ENCODE measurements around the gene PGAP2.

Gene PGAP2

GRCh38 chr11:3817181-3817800 lies 8.9 kb downstream of the PGAP2 start:
- DNase-seq (ENCODE audit: low read depth in 1 of 2, low spot score in 1 of 2), result no peak
- Histone ChIP-seq H3K27ac (replicated peaks) (no peak overlapping the region), H3K27me3 (ENCODE audit: insufficient read depth, poor library complexity, severe bottlenecking) (no peaks in the 10 kb centered on the region), H3K4me3 (replicated peaks; ENCODE audit: insufficient read depth, low read length) (no peak overlapping the region)
- TF ChIP-seq GABPA (IDR thresholded peaks at IDR 0.05; ENCODE audit: low read depth), result no peak
- TF ChIP-seq SPI1 (IDR thresholded peaks at IDR 0.05; ENCODE audit: borderline replicate concordance, low read depth), result peak; percentile 33; the same call in 1 of the 2 replicates

DNA sequence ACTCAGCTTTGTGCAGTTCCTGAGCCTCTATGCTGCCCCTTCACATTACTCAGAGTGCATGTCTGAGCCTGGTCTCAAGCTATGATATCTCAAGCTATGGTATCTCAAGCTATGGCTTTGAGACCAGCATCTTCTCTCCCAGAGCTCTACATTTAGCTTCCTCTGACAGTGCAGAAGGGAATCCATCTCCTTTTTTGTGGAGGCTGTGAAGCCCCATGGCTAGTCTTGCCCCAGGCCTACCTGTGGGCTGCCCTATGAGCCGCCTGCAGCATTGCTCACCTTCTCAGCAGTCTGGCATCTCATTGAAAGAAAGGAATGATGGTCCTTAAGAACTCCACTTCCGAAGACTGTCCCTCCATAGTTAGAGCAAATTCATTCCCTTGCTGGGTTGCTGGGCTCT lies 12.6 kb downstream of the PGAP2 start:
- DNase-seq (ENCODE audit: low read depth in 1 of 2, low spot score in 1 of 2), result no peak
- Histone ChIP-seq H3K27me3 (ENCODE audit: insufficient read depth, poor library complexity, severe bottlenecking) (no peaks in the 10 kb centered on the region), H3K27ac (replicated peaks) (no peak overlapping the region), H3K4me3 (replicated peaks; ENCODE audit: insufficient read depth, low read length) (no peak overlapping the region)
- TF ChIP-seq GABPA (IDR thresholded peaks at IDR 0.05; ENCODE audit: low read depth), result no peak
- no peak for TF ChIP-seq CTCF (IDR thresholded peaks at IDR 0.05; ENCODE audit: insufficient read depth, low read length)
- no peak for TF ChIP-seq SPI1 (IDR thresholded peaks at IDR 0.05; ENCODE audit: borderline replicate concordance, low read depth)

- TF ChIP-seq SPI1 (IDR thresholded peaks at IDR 0.05; ENCODE audit: borderline replicate concordance, low read depth), result no peak
- no peak for TF ChIP-seq CTCF (IDR thresholded peaks at IDR 0.05; ENCODE audit: insufficient read depth, low read length)
- no peak for TF ChIP-seq GABPA (IDR thresholded peaks at IDR 0.05; ENCODE audit: low read depth)
- H3K27me3 ChIP-seq (ENCODE audit: insufficient read depth, poor library complexity, severe bottlenecking), result no peaks in the 10 kb centered on the region
- no peak overlapping the region for H3K27ac ChIP-seq (replicated peaks)
- no peak overlapping the region for H3K4me3 ChIP-seq (replicated peaks; ENCODE audit: insufficient read depth, low read length)
- no peak for DNase-seq (ENCODE audit: low read depth in 1 of 2, low spot score in 1 of 2)
Observed at GRCh38 chr11:3822312-3822711, 14.0 kb downstream of the PGAP2 start.

DNA sequence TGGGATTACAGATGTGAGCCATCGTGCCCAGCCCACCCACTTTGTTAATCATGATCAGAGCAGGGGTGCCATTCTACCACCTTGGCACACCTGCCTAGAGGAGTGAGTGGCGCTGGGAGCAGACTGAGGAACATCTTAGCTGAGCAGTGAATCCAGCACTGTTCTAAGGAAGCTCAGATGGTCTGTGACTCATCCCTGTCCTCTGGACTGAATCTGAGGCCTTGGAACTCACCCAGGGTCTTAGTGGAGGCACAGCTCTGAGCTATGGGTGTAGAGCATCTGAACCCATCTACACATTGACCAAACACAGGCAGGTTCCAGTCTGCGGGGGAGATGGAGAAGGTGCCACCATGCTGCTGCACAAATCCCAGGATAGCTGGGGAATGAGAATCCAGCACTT lies 14.9 kb downstream of the PGAP2 start:
- DNase-seq (ENCODE audit: low read depth in 1 of 2, low spot score in 1 of 2), result no peak
- Histone ChIP-seq H3K4me3 (replicated peaks; ENCODE audit: insufficient read depth, low read length) (no peak overlapping the region), H3K27ac (replicated peaks) (no peak overlapping the region), H3K27me3 (ENCODE audit: insufficient read depth, poor library complexity, severe bottlenecking) (no peaks in the 10 kb centered on the region)
- no peak for TF ChIP-seq REST (IDR thresholded peaks at IDR 0.05; ENCODE audit: insufficient replicate concordance, low read depth)
- TF ChIP-seq CTCF (IDR thresholded peaks at IDR 0.05; ENCODE audit: insufficient read depth, low read length), result no peak
- no peak for TF ChIP-seq POLR2AphosphoS5 (IDR thresholded peaks at IDR 0.05; ENCODE audit: low read depth)
- TF ChIP-seq SPI1 (IDR thresholded peaks at IDR 0.05; ENCODE audit: borderline replicate concordance, low read depth), result no peak
- no peak for TF ChIP-seq GABPA (IDR thresholded peaks at IDR 0.05; ENCODE audit: low read depth)

DNA sequence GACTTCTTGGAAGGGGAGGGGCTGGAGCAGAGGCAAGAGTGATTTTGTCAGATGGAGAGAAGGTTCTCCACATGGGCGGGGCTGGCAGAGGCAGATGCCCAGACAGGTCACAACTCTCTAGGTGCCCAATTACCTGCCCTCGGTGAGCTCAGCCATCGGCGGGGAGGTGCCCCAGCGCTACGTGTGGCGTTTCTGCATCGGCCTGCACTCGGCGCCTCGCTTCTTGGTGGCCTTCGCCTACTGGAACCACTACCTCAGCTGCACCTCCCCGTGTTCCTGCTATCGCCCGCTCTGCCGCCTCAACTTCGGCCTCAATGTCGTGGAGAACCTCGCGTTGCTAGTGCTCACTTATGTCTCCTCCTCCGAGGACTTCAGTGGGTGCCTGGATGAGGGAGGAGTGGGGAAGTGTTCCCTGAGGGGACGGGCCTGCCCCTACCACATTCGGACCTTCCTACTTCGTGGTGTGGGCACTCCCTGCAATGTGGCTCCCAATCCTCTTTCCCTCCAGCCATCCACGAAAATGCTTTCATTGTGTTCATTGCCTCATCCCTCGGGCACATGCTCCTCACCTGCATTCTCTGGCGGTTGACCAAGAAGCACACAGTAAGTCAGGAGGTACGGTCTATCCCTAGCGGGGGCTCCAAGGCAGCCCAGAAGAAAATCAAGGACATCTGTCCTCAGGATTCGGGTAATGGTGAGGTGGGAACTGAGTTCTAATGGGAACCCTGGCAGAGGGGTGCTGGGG lies 15.6 kb downstream of the PGAP2 start:
- H3K27ac ChIP-seq (replicated peaks), result no peak overlapping the region
- H3K27me3 ChIP-seq (ENCODE audit: insufficient read depth, poor library complexity, severe bottlenecking), result no peaks in the 10 kb centered on the region
- no peak overlapping the region for H3K4me3 ChIP-seq (replicated peaks; ENCODE audit: insufficient read depth, low read length)
- TF ChIP-seq GABPA (IDR thresholded peaks at IDR 0.05; ENCODE audit: low read depth) (no peak), POLR2AphosphoS5 (IDR thresholded peaks at IDR 0.05; ENCODE audit: low read depth) (no peak), SPI1 (IDR thresholded peaks at IDR 0.05; ENCODE audit: borderline replicate concordance, low read depth) (no peak), REST (IDR thresholded peaks at IDR 0.05; ENCODE audit: insufficient replicate concordance, low read depth) (no peak), CTCF (IDR thresholded peaks at IDR 0.05; ENCODE audit: insufficient read depth, low read length) (no peak)
- DNase-seq (ENCODE audit: low read depth in 1 of 2, low spot score in 1 of 2), result no peak
